ENCODE data around the gene TNIK. TPM values are rescaled to one million over a fixed set of nuclear protein-coding genes. Genes with fewer than 3 reads are reported as not detected.

Gene TNIK
- total RNA-seq, 1 experiment from 2014 or later: 14.8 TPM

- Histone ChIP-seq H3K36me3 (no peaks in the 10 kb centered on the region), H3K4me1 (no peaks in the 10 kb centered on the region), H3K9me3 (replicated peaks) (no peaks in the 10 kb centered on the region), H3K27ac (no peak overlapping the region), H3K27me3 (no peaks in the 10 kb centered on the region), H3K4me3 (no peak overlapping the region)
- no peak for DNase-seq
Observed at GRCh38 chr3:171221597-171221996, 238.6 kb downstream of the TNIK start.

DNA sequence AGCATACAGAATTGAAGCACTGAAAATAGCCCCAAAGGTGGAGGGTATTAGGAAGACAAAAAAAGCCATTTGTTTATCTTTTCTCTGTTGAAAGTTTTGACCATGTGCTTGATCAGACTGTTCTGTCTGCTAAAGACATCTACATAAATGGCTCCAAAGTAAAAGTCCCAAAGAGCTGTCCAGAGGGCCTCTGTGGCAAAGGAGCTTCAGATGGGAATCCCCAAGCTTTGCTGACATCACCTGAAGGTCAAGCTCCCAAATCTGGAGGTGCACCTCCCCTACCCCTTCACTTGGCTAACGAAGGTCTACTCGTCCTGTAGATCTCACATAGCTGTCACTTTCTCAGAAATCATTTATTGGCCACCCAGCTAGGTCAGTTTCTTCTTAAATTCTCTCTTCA lies 239.1 kb downstream of the TNIK start:
- DNase-seq: no peak
- no peaks in the 10 kb centered on the region for H3K36me3 ChIP-seq
- H3K27me3 ChIP-seq: no peaks in the 10 kb centered on the region
- H3K4me1 ChIP-seq: no peaks in the 10 kb centered on the region
- no peak overlapping the region for H3K4me3 ChIP-seq
- H3K27ac ChIP-seq: no peak overlapping the region
- no peaks in the 10 kb centered on the region for H3K9me3 ChIP-seq (replicated peaks)

- Histone ChIP-seq H3K4me1 (no peaks in the 10 kb centered on the region), H3K36me3 (no peaks in the 10 kb centered on the region), H3K27me3 (no peaks in the 10 kb centered on the region), H3K27ac (no peak overlapping the region), H3K4me3 (no peak overlapping the region), H3K9me3 (replicated peaks) (no peaks in the 10 kb centered on the region)
- no peak for DNase-seq
Observed at GRCh38 chr3:171219258-171219657, 240.9 kb downstream of the TNIK start.

- H3K4me1 ChIP-seq: no peaks in the 10 kb centered on the region; the same call in 1 of the 2 replicates
- no peaks in the 10 kb centered on the region for H3K36me3 ChIP-seq
- no peaks in the 10 kb centered on the region for H3K27me3 ChIP-seq
- no peaks in the 10 kb centered on the region for H3K9me3 ChIP-seq (replicated peaks)
- no peak for DNase-seq
- no peak overlapping the region for H3K4me3 ChIP-seq
- H3K27ac ChIP-seq: no peak overlapping the region
Observed at GRCh38 chr3:171218069-171218468, 242.1 kb downstream of the TNIK start.

- Histone ChIP-seq H3K36me3 (no peaks in the 10 kb centered on the region), H3K9me3 (replicated peaks) (no peaks in the 10 kb centered on the region), H3K4me3 (no peak overlapping the region), H3K27ac (no peak overlapping the region), H3K4me1 (no peaks in the 10 kb centered on the region; the same call in 1 of the 2 replicates), H3K27me3 (no peaks in the 10 kb centered on the region)
- no peak for DNase-seq
Observed at GRCh38 chr3:171213907-171214306, 246.3 kb downstream of the TNIK start.

DNA sequence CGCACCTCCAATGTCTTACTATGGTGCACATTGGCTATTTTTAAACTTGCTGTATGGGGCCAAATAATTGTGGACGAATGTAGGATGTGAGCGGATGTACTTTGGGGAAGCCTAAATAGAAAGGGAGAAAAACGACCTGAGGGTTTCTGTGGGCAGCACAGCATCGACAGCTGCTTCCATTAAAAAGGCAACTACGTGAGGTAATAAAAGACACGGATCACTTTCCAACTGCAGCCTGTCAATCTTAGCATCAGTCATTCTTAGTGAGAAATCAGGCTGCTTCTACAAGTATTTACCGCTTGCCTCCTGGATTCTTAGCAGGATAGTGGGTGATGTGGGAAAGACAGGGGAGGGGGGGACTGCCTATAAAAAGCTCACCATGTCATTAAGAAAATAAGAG lies 247.0 kb downstream of the TNIK start:
- Histone ChIP-seq H3K4me3 (no peak overlapping the region), H3K27me3 (no peaks in the 10 kb centered on the region), H3K9me3 (replicated peaks) (no peaks in the 10 kb centered on the region), H3K36me3 (no peaks in the 10 kb centered on the region), H3K4me1 (no peaks in the 10 kb centered on the region; the same call in 1 of the 2 replicates), H3K27ac (no peak overlapping the region)
- DNase-seq: peak; percentile 13 to 46

GRCh38 chr3:171212648-171213047 lies 247.6 kb downstream of the TNIK start:
- H3K4me3 ChIP-seq: no peak overlapping the region
- no peaks in the 10 kb centered on the region; the same call in 1 of the 2 replicates for H3K4me1 ChIP-seq
- no peak overlapping the region for H3K27ac ChIP-seq
- no peak for DNase-seq
- no peaks in the 10 kb centered on the region for H3K27me3 ChIP-seq
- H3K9me3 ChIP-seq (replicated peaks): no peaks in the 10 kb centered on the region
- H3K36me3 ChIP-seq: no peaks in the 10 kb centered on the region

DNA sequence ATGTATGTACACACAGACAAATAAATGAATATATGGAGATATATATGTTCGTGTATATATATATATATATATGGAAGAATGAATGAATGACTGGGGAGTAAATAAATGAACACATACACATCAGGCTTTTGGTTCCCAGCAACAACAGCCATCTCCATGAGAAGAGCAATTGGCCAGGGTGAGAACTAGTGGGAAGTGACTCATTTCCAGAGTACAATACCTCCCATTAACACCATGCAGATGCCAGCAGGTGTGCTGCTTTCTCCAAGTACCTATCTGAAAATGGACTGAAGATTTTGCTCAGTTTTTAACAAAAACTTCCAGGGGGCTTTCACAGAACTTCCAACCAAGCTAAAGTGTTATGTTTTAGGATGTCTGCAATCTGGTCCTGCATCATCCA lies 253.9 kb downstream of the TNIK start:
- H3K27me3 ChIP-seq: no peaks in the 10 kb centered on the region
- no peak overlapping the region for H3K27ac ChIP-seq
- DNase-seq: no peak

GRCh38 chr3:171204942-171205341 lies 255.3 kb downstream of the TNIK start:
- Histone ChIP-seq H3K27me3 (no peaks in the 10 kb centered on the region), H3K9me3 (replicated peaks) (no peaks in the 10 kb centered on the region; the same call in 1 of the 2 replicates)
- no peak for DNase-seq

More for the DNA sequence above, 253.9 kb downstream of the TNIK start:
- Histone ChIP-seq H3K4me1 (no peaks in the 10 kb centered on the region), H3K9me3 (replicated peaks) (no peaks in the 10 kb centered on the region), H3K4me3 (no peak overlapping the region), H3K36me3 (no peaks in the 10 kb centered on the region)

DNA sequence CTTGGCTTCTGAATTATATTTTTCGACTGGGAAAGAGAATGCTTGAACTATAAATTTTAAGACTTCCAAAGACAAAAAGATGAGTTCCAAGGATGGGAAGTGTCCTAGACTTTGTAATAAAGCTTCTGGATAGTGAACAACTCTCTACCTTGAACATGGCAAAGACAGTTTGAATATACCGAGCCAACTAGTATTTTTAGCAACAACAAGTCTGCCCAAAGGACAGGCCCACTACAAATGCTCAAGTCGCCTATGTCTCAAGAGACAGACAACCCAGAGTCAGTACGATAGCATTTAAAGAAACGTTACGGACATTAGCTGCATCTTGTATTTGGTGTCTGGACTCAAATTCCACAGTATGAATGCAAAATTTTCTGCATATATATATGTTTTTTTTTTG lies 258.4 kb downstream of the TNIK start:
- DNase-seq: no peak
- H3K27ac ChIP-seq: no peak overlapping the region

More at GRCh38 chr3:171204942-171205341, 255.3 kb downstream of the TNIK start:
- Histone ChIP-seq H3K4me3 (no peak overlapping the region), H3K36me3 (no peaks in the 10 kb centered on the region), H3K27ac (no peak overlapping the region), H3K4me1 (no peaks in the 10 kb centered on the region)

DNA sequence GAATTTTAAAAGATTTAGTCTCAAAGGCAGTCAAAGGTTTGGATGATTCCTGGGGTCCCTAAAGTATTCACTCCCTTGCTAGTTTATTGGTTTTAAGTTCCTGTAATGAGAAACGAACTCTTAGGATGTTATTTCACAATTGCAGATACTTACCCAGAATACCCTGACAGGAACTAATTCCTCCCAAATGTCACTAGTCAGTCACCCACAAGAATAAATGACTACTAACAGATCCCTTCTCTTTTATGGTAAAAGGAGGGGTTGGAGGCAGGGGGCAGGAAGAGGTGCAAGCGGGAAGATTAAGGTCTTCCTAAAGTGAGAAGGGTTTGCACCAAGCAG lies 259.5 kb downstream of the TNIK start:
- no peak for DNase-seq
- no peaks in the 10 kb centered on the region; the same call in 1 of the 2 replicates for H3K9me3 ChIP-seq (replicated peaks)
- H3K36me3 ChIP-seq: no peaks in the 10 kb centered on the region
- H3K4me3 ChIP-seq: no peak overlapping the region
- H3K27me3 ChIP-seq: no peaks in the 10 kb centered on the region
- H3K4me1 ChIP-seq: peaks cover 3% of the 10 kb centered on the region; the same call in 1 of the 2 replicates
- H3K27ac ChIP-seq: no peak overlapping the region

More for the DNA sequence above, 258.4 kb downstream of the TNIK start:
- no peaks in the 10 kb centered on the region for H3K27me3 ChIP-seq
- H3K36me3 ChIP-seq: no peaks in the 10 kb centered on the region
- H3K4me1 ChIP-seq: peaks cover 3% of the 10 kb centered on the region; the same call in 1 of the 2 replicates
- no peaks in the 10 kb centered on the region; the same call in 1 of the 2 replicates for H3K9me3 ChIP-seq (replicated peaks)
- H3K4me3 ChIP-seq: no peak overlapping the region

- H3K4me3 ChIP-seq: no peak overlapping the region
- H3K9me3 ChIP-seq (replicated peaks): no peaks in the 10 kb centered on the region; the same call in 1 of the 2 replicates
- H3K36me3 ChIP-seq: no peaks in the 10 kb centered on the region
- no peaks in the 10 kb centered on the region for H3K27me3 ChIP-seq
- H3K27ac ChIP-seq: no peak overlapping the region
- no peak for DNase-seq
- H3K4me1 ChIP-seq: peaks cover 3% of the 10 kb centered on the region; the same call in 1 of the 2 replicates
Observed at GRCh38 chr3:171200052-171200749, 260.0 kb downstream of the TNIK start.

- no peaks in the 10 kb centered on the region for H3K36me3 ChIP-seq
- peaks cover 3% of the 10 kb centered on the region; the same call in 1 of the 2 replicates for H3K4me1 ChIP-seq
- DNase-seq: no peak
- H3K27me3 ChIP-seq: no peaks in the 10 kb centered on the region
- H3K27ac ChIP-seq: no peak overlapping the region
- no peaks in the 10 kb centered on the region; the same call in 1 of the 2 replicates for H3K9me3 ChIP-seq (replicated peaks)
- H3K4me3 ChIP-seq: no peak overlapping the region
Observed at GRCh38 chr3:171199473-171199829, 260.8 kb downstream of the TNIK start.

GRCh38 chr3:171198781-171199472 lies 261.3 kb downstream of the TNIK start:
- no peak overlapping the region for H3K27ac ChIP-seq
- no peak for DNase-seq
- H3K36me3 ChIP-seq: no peaks in the 10 kb centered on the region

DNA sequence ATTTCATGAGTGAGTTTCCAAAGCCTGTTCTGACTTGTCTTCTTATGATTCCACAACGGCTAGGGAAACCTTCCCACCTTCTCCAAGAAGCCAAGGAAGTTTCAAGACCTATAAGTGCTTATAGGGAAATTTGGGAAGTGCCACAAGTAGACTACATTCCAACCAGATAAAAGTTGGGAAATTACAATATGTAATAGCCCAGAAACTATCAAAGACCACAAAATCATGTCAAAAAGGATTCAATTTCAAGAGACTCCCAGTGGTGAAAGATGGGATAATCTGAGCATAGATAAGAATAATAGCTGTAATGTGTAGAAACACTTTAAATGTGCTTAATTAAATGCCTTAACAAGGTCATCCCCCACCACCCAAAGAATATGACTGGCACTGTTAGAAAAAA lies 264.5 kb downstream of the TNIK start:
- no peak for DNase-seq
- no peaks in the 10 kb centered on the region for H3K27me3 ChIP-seq

More at GRCh38 chr3:171198781-171199472, 261.3 kb downstream of the TNIK start:
- Histone ChIP-seq H3K4me1 (peaks cover 3% of the 10 kb centered on the region; the same call in 1 of the 2 replicates), H3K27me3 (no peaks in the 10 kb centered on the region), H3K9me3 (replicated peaks) (no peaks in the 10 kb centered on the region; the same call in 1 of the 2 replicates), H3K4me3 (no peak overlapping the region)

More for the DNA sequence above, 264.5 kb downstream of the TNIK start:
- Histone ChIP-seq H3K9me3 (replicated peaks) (no peaks in the 10 kb centered on the region; the same call in 1 of the 2 replicates), H3K4me1 (peaks cover 20% of the 10 kb centered on the region), H3K36me3 (no peaks in the 10 kb centered on the region), H3K27ac (no peak overlapping the region), H3K4me3 (no peak overlapping the region)
